Calu3 (cell line): Measurements from ENCODE around the gene PLEKHM1. TPM values are rescaled to one million over a fixed set of nuclear protein-coding genes. Genes with fewer than 3 reads are reported as not detected.

Experiments used
- BruUV-seq: library from RNA; stranded (reverse); fragments of 400-500 nt; replicated peaks from 2 replicates; lab custom pipeline; 2021; lab: Mats Ljungman, UMichigan
- CTCF ChIA-PET: fragments of 300-600 bp; sonication (Branson Sonifier 250); formaldehyde crosslinking; loops from one replicate; lab custom pipeline; 2022; ENCODE audit warnings: antibody characterized with exemption; lab: Charles Lee
- DNase-seq: peaks from one replicate; pipeline ENCODE4 v3.0.0; 2022
- H3K27ac Mint-ChIP-seq: one replicate; pipeline ENCODE4 v1.8.0; 2022; ENCODE audit warnings: mixed read lengths; ENCODE audit not compliant: unreplicated experiment
- H3K27me3 Mint-ChIP-seq: one replicate; pipeline ENCODE4 v1.8.0; 2022; ENCODE audit warnings: mixed read lengths; ENCODE audit not compliant: unreplicated experiment
- H3K36me3 Mint-ChIP-seq: one replicate; pipeline ENCODE4 v1.8.0; 2022; ENCODE audit warnings: mild to moderate bottlenecking, moderate library complexity, mixed read lengths; ENCODE audit not compliant: insufficient read depth, unreplicated experiment
- H3K4me1 Mint-ChIP-seq: one replicate; pipeline ENCODE4 v1.8.0; 2022; ENCODE audit warnings: mild to moderate bottlenecking, low read depth, mixed read lengths; ENCODE audit not compliant: unreplicated experiment
- H3K4me3 Mint-ChIP-seq: one replicate; pipeline ENCODE4 v1.8.0; 2022; ENCODE audit warnings: mild to moderate bottlenecking, low read depth, moderate library complexity, mixed read lengths; ENCODE audit not compliant: unreplicated experiment
- H3K9me3 Mint-ChIP-seq: one replicate; pipeline ENCODE4 v1.8.0; 2022; ENCODE audit warnings: low read depth, mixed read lengths; ENCODE audit not compliant: unreplicated experiment
- intact Hi-C: fragments of 100-400 bp; cut with micrococcal nuclease; formaldehyde crosslinking; loops from one replicate; pipeline ENCODE4 v1.10.0; 2022; ENCODE audit not compliant: unreplicated experiment
- total RNA-seq: library from RNA; stranded (reverse); gene quantifications from 2 replicates; pipeline ENCODE4 v1.2.3, GENCODE V29; 2022
- TF ChIP-seq, protein P1 (sequence below): fragments of 200-600 bp; IDR thresholded peaks from one replicate; pipeline ENCODE4 v1.8.0; 2022; ENCODE audit warnings: antibody characterized with exemption; ENCODE audit not compliant: unreplicated experiment

PLEKHM1 gene
- total RNA-seq, 1 experiment from 2014 or later: 82.4 TPM

DNA sequence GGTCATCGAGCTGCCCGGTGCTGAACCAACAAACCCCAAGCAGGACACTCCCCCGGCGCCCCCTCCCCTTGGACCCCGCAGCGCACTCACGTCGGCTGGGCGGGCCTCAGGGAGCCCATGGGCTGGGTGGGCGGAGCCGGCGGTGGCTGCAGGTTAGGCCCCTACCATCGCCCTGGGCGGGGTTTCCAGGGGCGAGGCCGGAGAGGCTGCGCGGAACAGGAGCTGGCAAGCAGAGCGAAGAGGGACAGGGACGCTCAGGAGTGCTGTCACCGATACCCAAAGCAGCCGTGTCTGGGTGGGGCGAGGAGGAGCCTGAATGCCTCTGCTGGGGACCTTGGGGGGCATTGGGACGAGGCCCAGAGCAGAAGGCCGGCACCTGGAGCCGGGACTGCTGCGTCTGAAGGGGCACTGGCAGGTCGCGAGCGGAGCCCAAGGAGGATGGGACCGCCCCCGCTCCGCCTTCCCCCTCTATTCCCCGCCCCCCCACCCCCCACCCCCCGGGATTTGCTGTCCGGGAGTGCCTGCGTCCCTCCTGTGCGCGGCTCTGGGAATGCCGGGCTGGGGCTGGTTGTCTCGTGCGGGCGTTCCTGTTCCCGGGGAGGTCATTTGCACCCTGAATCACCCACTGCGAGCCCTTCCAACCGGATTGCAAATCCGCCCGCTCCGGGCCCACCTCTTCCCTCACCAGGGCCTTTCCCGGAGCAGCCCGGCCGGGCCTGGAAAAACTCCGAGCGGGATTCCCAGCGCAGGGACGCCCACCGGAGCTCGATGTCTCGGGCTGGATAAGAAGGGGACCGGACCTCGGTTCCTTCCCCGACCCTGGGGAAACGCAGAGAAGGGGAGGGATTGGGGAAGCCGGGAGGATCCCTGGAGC lies 58.8 kb downstream of the PLEKHM1 start:
- Mint-ChIP-seq H3K27ac (peak overlapping the region; percentile 83), H3K4me3 (peak overlapping the region; percentile 93), H3K9me3 (no peaks in the 10 kb centered on the region), H3K36me3 (peaks cover 85% of the 10 kb centered on the region), H3K27me3 (no peaks in the 10 kb centered on the region), H3K4me1 (peaks cover 29% of the 10 kb centered on the region)
- peak; percentile 99 for DNase-seq
- intact Hi-C loops: no loop called here
- CTCF ChIA-PET: interaction anchor here (0.6 to 1.7 kb wide), 5 partner anchors 9 to 213 kb away, joined by 3 to 10 read pairs (median 3); no protein-coding TSS in a partner anchor
- BruUV-seq: TSS peak; percentile 75
- TF ChIP-seq, protein P1, sequence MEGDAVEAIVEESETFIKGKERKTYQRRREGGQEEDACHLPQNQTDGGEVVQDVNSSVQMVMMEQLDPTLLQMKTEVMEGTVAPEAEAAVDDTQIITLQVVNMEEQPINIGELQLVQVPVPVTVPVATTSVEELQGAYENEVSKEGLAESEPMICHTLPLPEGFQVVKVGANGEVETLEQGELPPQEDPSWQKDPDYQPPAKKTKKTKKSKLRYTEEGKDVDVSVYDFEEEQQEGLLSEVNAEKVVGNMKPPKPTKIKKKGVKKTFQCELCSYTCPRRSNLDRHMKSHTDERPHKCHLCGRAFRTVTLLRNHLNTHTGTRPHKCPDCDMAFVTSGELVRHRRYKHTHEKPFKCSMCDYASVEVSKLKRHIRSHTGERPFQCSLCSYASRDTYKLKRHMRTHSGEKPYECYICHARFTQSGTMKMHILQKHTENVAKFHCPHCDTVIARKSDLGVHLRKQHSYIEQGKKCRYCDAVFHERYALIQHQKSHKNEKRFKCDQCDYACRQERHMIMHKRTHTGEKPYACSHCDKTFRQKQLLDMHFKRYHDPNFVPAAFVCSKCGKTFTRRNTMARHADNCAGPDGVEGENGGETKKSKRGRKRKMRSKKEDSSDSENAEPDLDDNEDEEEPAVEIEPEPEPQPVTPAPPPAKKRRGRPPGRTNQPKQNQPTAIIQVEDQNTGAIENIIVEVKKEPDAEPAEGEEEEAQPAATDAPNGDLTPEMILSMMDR: no peak

DNA sequence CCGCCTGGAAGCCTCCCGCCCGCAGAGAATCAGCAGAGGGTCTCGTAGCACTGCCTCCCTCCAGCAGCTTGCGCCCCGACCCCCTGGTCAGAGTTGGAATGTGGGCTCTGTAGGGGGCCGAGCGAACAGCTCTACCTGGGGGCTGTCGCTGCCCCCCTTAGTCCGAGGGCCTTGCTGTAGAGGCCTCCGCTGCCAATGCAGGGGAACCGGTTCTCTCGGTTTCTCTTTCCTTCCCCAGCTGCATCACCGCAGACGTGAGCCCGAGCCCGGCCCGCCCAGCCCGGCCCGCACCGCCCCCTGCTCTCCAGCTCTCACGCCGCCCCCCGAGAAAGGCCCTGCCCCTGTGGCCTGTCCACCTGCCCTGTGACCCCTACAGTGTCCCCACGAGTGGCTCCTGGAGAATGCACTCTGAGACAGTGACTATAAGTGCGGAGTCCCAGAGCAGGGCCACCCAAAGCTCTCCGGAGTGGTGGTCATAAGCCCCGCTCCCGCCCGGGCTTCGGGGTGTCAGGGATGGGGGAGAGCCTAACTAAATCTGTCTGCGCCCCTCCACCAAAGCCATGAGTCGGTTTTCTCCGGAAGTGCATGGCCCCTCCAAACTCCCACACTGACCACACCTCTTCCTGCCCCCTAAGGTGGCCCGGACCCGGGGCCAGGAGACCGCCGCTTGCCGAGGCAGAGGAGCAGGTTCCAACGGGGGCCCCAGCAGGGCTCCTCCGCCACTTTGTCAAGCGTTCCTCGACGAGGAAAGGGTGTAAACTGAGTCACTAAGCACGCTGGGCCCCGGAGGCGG lies 59.6 kb downstream of the PLEKHM1 start:
- intact Hi-C loops: no loop called here
- peak overlapping the region; percentile 83 for H3K27ac Mint-ChIP-seq

DNA sequence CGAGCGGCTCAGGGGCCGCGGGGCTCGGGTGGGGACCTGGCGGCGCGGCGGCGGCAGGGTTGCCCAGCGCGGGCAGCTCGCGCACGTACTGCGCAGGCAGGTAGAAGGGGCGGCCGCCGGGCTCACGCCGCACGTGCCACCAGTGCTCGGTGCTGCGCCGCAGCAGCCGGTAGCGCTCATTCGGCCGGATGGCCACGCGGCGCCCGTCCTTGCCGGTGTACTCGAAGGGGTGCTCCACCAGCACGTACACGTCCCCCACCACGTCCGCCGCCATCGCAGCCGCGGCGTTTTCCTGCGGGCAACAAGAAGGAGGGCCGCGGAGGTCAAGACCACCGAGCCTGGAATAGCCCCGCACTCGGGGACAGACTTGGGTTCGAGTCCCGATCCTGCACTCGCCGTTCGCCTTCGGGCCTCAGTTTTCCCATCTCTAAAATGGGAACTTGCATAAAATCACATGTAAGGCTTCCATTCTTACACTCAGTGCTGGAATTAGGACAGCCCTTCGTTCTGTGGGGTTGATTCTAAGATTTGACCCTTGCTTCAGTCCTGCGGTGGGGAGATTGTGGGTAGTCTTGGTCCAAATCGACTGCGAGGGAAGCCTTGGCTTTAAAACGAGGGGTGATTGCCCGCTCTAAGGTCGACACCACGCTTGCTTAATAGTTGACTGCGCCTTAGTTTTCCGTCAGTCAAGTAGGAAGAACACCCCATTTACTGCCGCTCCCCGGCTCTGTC lies 60.3 kb downstream of the PLEKHM1 start:
- Mint-ChIP-seq H3K27me3 (no peaks in the 10 kb centered on the region), H3K36me3 (peaks cover 77% of the 10 kb centered on the region), H3K4me1 (peaks cover 45% of the 10 kb centered on the region), H3K9me3 (no peaks in the 10 kb centered on the region), H3K4me3 (peak overlapping the region; percentile 93), H3K27ac (peak overlapping the region; percentile 83)
- CTCF ChIA-PET: interaction anchor here (1.7 kb wide), 1 partner anchor 11 kb away, joined by 10 read pairs; no protein-coding TSS in a partner anchor
- TF ChIP-seq, protein P1: no peak
- DNase-seq: no peak
- TSS peak; percentile 31 for BruUV-seq
- intact Hi-C loops: no loop called here

More for the DNA sequence above, 59.6 kb downstream of the PLEKHM1 start:
- Mint-ChIP-seq H3K27me3 (no peaks in the 10 kb centered on the region), H3K4me1 (peaks cover 38% of the 10 kb centered on the region), H3K4me3 (peak overlapping the region; percentile 93), H3K9me3 (no peaks in the 10 kb centered on the region), H3K36me3 (peaks cover 77% of the 10 kb centered on the region)
- DNase-seq: peak; percentile 94
- BruUV-seq: no TSS peak
- CTCF ChIA-PET: interaction anchor here (0.9 to 1.7 kb wide), 3 partner anchors 10 to 212 kb away, joined by 3 to 10 read pairs (median 3); no protein-coding TSS in a partner anchor
- TF ChIP-seq, protein P1: no peak
